Heart right ventricle (tissue), 16 donors: ENCODE measurements around the gene FERD3L. TPM values are rescaled to one million over a fixed set of nuclear protein-coding genes. Genes with fewer than 3 reads are reported as not detected.

Experiments used
- ATAC-seq, 8 donors: fragments of 200-7000 bp; cut with Tn5 transposase; one replicate each; pipeline ENCODE4 v1.9.1; 2020; ENCODE audit warnings: mild to moderate bottlenecking in 8 of 8, moderate library complexity in 8 of 8, moderate number of reproducible peaks in 1 of 8
- DNase-seq, 2 donors: peaks; one replicate each; pipeline ENCODE4 v3.0.0-alpha.2; 2020
- H3K27ac ChIP-seq, 10 donors: fragments of 200-600 bp; sonication (generic) in 2 of 10; one replicate each; pipeline versions ENCODE4 v1.5.0 to v1.8.0; 2020 to 2022; ENCODE audit warnings: mild to moderate bottlenecking in 3 of 10
- H3K27me3 ChIP-seq, 7 donors: fragments of 200-600 bp; one replicate each; pipeline ENCODE4 v1.8.0; 2021 to 2022; ENCODE audit warnings: mild to moderate bottlenecking in 2 of 7
- H3K36me3 ChIP-seq, 9 donors: fragments of 200-600 bp; sonication (generic) in 1 of 9; one replicate each; pipeline versions ENCODE4 v1.5.0 to v1.8.0; 2020 to 2022; ENCODE audit warnings: mild to moderate bottlenecking in 2 of 9
- H3K4me1 ChIP-seq, 9 donors: fragments of 200-600 bp; sonication (generic) in 1 of 9; one replicate each; pipeline versions ENCODE4 v1.5.0 to v1.8.0; 2020 to 2022; ENCODE audit warnings: mild to moderate bottlenecking in 4 of 9
- H3K4me3 ChIP-seq, 10 donors: fragments of 200-600 bp; sonication (generic) in 2 of 10; one replicate each; pipeline versions ENCODE4 v1.5.0 to v1.8.0; 2020 to 2022; ENCODE audit warnings: mild to moderate bottlenecking in 7 of 10, moderate library complexity in 2 of 10
- H3K9me3 ChIP-seq, 11 donors: fragments of 200-600 bp in 10 of 11; sonication (generic) in 2 of 11; one replicate each; pipeline versions ENCODE4 v1.5.0 to v1.8.0; 2013 to 2022; ENCODE audit warnings: mild to moderate bottlenecking in 2 of 11, control low read depth in 1 of 11, moderate library complexity in 1 of 11
- CTCF ChIP-seq, 9 donors: fragments of 200-600 bp; sonication (generic) in 2 of 9; IDR thresholded peaks; one replicate each; pipeline versions ENCODE4 v1.5.0 to v1.8.0; 2021 to 2022; ENCODE audit warnings: antibody characterized with exemption in 9 of 9, mild to moderate bottlenecking in 5 of 9, moderate library complexity in 1 of 9
- WGBS, 2 donors: extraction: QIAGEN DNeasy Blood & Tissue Kit; methylation state at CpG; one replicate each; pipeline ENCODE4 v1.1.7; 2013; ENCODE audit warnings: inconsistent platforms in 1 of 2; 5-methylcytosine and 5-hydroxymethylcytosine counted together
- intact Hi-C, 10 donors: fragments of 100-400 bp; cut with DNase I; formaldehyde crosslinking; loops; one replicate each; pipeline versions ENCODE4 v1.11.1 to v1.14.2; 2022
- polyA plus RNA-seq, 2 donors: library from polyadenylated mRNA; stranded (reverse); fragments of 200-250 nt; gene quantifications; one replicate each; pipeline ENCODE4 v1.2.3, GENCODE V29; 2013
- total RNA-seq, 10 donors: library from RNA; stranded (reverse); fragmentation: NEBNext Ultra II Directional in 3 of 10; extraction: Animal tissue kit (Norgen Biotek cat#: 25700) in 3 of 10; gene quantifications; one replicate each; pipeline versions ENCODE4 v1.2.1 to v1.2.4, GENCODE V29; 2021 to 2023
- donor health status: Arrhythmogenic right ventricular cardiomyopathy.
- donor health status: ischemic (EF 13 %, LVEDD 7.1; RV severe dilation, severe dysfunction).
- donor health status: healthy with polysubstance abuse.
- donor health status: DM: no; HTN: yes; CAD: no.
- donor health status: DM: no; HTN: no; CAD: no.
- donor health status: ischemic (EF 25% LVEDD 6.9; RV normal size, moderate dysfunction).
- donor health status: ischemic (EF 25% LVEDD 5.7; RV mildly dilated, moderate dysfunction).
- donor health status: healthy.
- donor health status: DM: yes; HTN: yes; CAD: no.
- donor health status: Ischemic cardiomyopathy.
- donor health status: ischemic (EF 35%, LVEDD 5.7; RV mildly dilated, moderate dysfunction).
- donor health status: nonischemic (EF 11% LVEDD 7.7; RV severe dilation, severe dysfunction).
- donor health status: DM: yes; HTN: yes; CAD: no.
- donor health status: PGD.
- donor health status: ischemic (EF 29% LVEDD 5.4; RV normal size, mild dysfunction).
- donor health status: nonischemic (EF 23%, LVEDD 6.1; RV moderate dilation, normal function).

FERD3L gene
- total and polyA plus RNA-seq, 12 donors, result 0.09 TPM; not detected in 11

- no peak for ATAC-seq
- H3K4me1 ChIP-seq, result no peaks in the 10 kb centered on the region
- H3K36me3 ChIP-seq, result no peaks in the 10 kb centered on the region
- no peak for DNase-seq
- TF ChIP-seq CTCF (IDR thresholded peaks at IDR 0.05), result no peak
- H3K27me3 ChIP-seq, result peaks cover 0 to 41% (median 14%) of the 10 kb centered on the region in 7 donors
- WGBS, 2 donors, result 79 to 82% methylated on average over 4 of the region's 4 CpGs
- no peak overlapping the region for H3K27ac ChIP-seq
- H3K4me3 ChIP-seq, result no peak overlapping the region
- intact Hi-C loops, result no loop called here
- peaks cover 0 to 5% (median 0%) of the 10 kb centered on the region in 11 donors for H3K9me3 ChIP-seq
Measured at GRCh38 chr7:19133390-19133789, 11.8 kb downstream of the FERD3L start.

GRCh38 chr7:19128856-19129255, 16.4 kb downstream of the FERD3L start:
- H3K27me3 ChIP-seq, result peaks cover 0 to 79% (median 22%) of the 10 kb centered on the region in 7 donors
- no peak for ATAC-seq

GRCh38 chr7:19121977-19122588, 23.1 kb downstream of the FERD3L start:
- DNase-seq, result no peak
- Histone ChIP-seq H3K27me3 (peaks cover 9 to 84% (median 66%) of the 10 kb centered on the region in 7 donors), H3K4me3 (no peak overlapping the region), H3K27ac (no peak overlapping the region), H3K9me3 (no peaks in the 10 kb centered on the region), H3K4me1 (peaks cover 0 to 18% (median 11%) of the 10 kb centered on the region in 9 donors), H3K36me3 (no peaks in the 10 kb centered on the region)
- peak in 8 of 9 donors; percentile 9 to 66 (median 48) for TF ChIP-seq CTCF (IDR thresholded peaks at IDR 0.05)
- 48 to 50% methylated on average over 2 of the region's 2 CpGs for WGBS, 2 donors
- ATAC-seq, result no peak
- intact Hi-C loops, result loop anchor here in 4 of 10 donors (5.0 to 10.0 kb wide), 2 partner anchors 540 to 543 kb away; no protein-coding TSS in a partner anchor

More at GRCh38 chr7:19128856-19129255, 16.4 kb downstream of the FERD3L start:
- Histone ChIP-seq H3K36me3 (no peaks in the 10 kb centered on the region), H3K4me3 (no peak overlapping the region), H3K4me1 (no peaks in the 10 kb centered on the region), H3K9me3 (peaks cover 0 to 5% (median 0%) of the 10 kb centered on the region in 11 donors), H3K27ac (no peak overlapping the region)
- intact Hi-C loops, result loop anchor here in 2 of 10 donors (10.0 kb wide), 1 partner anchor 536 kb away; no protein-coding TSS in a partner anchor
- WGBS, 2 donors, result 70 to 83% methylated on average over 1 of the region's 1 CpG
- DNase-seq, result no peak
- no peak for TF ChIP-seq CTCF (IDR thresholded peaks at IDR 0.05)

GRCh38 chr7:19119870-19120486, 25.2 kb downstream of the FERD3L start:
- no peak for ATAC-seq
- H3K27ac ChIP-seq, result no peak overlapping the region
- 29 to 39% methylated on average over 10 of the region's 10 CpGs for WGBS, 2 donors
- TF ChIP-seq CTCF (IDR thresholded peaks at IDR 0.05), result no peak
- H3K9me3 ChIP-seq, result no peaks in the 10 kb centered on the region
- H3K27me3 ChIP-seq, result peaks cover 9 to 91% (median 81%) of the 10 kb centered on the region in 7 donors
- H3K36me3 ChIP-seq, result no peaks in the 10 kb centered on the region
- DNase-seq, result no peak
- H3K4me1 ChIP-seq, result peaks cover 0 to 25% (median 17%) of the 10 kb centered on the region in 9 donors
- peak overlapping the region in 1 of 10 donors; percentile 8 for H3K4me3 ChIP-seq
- intact Hi-C loops, result loop anchor here in 4 of 10 donors (5.0 to 10.0 kb wide), 3 partner anchors 542 to 765 kb away; no protein-coding TSS in a partner anchor
